Left forelimb (tissue), 1 donor: ENCODE measurements around the gene NOTUM.

Experiments used
- DNase-seq: peaks from one replicate; pipeline ENCODE4 v3.0.0-alpha.2; 2018; ENCODE audit warnings: low spot score

The NOTUM gene

DNA sequence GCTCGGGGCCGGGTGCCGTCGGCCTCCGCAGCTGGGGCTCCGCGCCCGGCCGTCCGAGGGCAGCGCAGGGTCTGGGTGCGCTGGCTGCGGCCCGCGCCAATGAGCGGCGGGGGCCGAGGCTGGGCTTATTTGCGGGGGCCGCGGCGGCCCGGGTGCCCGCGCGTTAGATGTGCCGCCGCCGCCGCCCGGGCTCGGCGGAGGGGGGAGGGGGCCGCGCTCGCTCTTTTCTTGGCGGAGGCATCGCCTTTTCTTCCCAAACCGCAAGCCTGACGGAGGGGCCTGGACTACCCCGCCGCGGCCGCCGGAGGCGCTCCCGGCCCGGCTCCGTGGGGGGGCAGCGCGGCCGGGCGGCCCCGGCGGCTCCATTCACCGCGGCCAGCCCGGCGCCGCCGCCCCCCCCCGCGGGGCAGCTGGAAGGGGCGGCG is at the start of gene NOTUM:
TSS of gene NOTUM (minus strand) at position 101 of the 425 bp plus-strand sequence. CDS start 278 bp downstream, outside the sequence.
- no peak for DNase-seq

DNA sequence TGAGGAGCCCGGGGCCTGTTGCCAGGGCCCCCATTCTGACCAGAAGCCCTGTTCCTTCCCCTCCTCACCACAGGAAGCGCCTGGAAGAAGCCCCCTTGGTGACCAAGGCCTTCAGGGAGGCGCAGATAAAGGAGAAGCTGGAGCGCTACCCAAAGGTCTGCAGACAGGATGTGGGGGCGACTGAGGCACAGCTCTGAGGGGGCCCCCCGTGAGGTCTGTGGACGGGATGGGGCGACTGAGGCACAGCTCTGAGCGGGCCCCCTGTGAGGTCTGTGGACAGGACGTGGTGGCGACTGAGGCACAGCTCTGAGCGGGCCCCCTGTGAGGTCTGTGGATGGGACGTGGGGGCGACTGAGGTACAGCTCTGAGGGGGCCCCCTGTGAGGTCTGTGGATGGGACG is 48.4 kb upstream of the NOTUM start:
- DNase-seq: no peak

DNA sequence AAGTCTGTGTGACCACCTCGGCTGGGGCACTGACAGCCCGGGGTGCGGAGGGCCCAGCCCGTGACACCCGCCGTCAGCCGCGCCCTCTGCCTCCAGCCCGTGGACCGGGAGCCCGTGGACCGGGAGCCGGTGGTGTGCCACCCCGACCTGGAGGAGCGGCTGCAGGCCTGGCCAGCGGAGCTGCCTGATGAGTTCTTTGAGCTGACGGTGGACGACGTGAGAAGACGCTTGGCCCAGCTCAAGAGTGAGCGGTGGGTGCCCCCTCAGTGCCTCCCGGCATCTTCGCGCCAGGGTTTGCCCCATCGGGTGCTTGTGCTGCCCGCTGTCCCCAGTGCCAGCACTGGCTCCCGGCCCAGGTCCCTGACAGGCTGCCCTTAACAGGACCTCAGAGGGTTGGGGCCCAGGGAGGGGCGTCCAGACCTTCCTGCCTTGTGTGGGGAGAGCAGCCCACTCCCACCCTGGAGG is 48.0 kb upstream of the NOTUM start:
- no peak for DNase-seq

DNA sequence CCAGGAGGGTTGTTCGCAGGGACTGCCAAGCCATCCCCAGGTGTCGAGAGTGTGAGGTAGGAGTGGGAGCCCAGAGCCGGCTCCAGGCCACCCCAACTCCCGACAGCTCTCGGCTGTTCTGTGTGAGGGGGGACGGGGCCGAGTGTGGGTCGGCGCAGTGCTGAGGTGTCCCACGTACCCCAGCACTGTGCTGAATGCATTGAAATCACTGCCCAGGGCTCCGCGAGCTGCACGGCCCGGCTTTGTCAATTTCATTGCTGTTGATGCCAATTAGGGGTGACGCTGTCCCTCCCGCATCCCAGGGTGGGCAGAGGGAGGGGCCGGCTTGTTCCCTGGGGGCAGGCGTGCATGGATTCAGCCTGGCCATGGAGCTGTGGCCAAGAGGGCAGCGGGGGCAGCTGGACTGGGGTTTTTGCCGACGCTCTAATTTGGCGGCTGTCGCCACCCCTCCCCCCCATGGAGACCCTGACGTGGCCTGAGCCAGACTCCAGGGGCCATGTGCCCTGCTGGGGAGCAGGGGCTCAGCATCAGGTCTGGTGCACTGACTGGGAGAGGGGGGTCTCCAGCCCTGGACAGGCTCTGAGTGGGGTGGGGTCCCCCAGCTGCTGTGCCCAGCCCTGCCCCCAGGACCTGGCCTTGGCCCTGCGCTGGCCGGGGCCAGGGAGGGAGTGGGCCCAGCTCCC is 47.4 kb upstream of the NOTUM start:
- no peak for DNase-seq

DNA sequence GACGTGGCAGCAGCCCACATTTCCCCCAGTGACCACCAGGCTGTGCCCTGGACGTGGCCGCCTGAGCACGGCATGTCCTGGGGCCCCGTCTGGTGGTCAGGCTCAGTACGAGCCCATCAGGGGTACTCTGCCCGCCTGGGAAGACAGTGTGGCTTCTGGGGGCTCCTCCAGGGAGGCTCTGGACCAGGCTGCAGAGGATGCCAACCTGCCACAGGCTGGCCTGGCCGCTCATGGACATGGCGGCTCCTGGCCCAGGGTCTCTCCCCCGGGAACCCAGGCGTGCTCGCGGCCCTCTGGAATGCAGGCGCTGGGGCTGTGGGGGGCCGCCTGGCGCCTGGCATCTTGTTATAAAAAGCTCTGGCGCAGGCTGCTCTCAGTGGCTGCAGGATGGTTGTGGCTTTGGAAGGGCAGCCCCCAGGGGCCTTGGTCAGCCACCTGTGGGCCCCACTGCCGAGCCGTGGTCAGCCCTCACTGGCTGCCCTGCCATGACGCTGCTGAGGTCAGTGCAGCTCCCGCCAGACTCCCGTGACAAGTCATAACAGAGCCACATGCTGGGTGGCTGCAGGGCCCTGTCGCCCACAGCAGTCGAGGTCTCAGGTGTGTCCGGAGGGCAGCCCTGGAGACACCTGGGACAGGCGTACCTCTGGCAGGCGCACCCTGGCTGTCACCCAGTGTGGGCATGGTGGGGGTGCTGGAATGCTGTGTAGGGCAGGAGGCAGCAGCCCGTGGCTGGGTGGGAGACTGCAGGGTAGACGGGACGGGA is 46.7 kb upstream of the NOTUM start:
- no peak for DNase-seq

DNA sequence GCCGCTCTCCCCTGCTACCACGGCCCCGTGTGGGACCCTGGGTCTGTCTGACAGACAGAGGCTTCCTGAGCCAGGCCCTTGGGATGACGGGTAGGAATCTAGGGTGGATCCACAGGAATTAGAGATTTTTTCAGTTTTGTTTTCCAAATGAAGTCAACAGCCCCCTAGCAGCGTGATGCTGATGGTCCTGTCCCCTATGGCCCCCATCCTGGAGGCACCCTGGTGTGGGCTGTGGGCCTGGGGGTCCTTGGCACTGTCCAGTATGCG is 46.2 kb upstream of the NOTUM start:
- no peak for DNase-seq

DNA sequence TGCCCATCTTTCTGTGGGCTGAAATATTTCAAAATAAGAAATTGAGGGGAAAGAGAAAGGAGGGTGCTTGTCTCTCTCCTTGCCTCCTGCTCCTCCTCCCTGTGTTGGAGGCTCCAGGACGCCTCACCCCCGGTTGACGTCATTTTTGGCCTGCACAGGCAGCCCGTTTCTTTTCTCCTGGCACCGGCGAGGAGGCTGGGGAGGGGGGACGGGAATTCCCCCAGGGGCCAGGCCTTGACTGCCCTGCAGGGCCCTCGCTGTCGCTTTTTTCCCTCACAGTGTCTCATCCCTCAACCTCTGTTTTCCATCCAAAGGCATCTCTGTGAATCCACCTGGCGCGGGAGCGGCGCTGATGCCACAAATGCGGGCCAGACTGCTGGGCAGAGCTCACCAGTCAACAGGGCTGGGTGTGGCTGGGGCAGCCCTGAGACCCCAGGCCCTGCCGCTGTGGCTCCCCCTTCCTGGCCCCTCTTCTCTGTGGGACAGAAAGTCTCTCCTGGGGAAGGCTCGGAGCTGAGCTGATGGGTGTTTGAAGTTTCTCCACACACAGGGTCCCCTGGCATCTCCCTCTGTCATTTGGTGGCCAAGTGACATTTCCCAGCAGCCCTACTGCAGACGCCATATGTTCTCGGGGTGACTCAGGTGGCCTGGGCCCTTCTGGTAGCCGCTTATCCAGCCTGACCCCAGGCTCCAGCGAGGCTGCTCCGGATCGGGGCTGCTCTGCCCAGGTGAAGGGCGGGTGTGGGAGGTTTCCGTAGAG is 45.7 kb upstream of the NOTUM start:
- DNase-seq: no peak

DNA sequence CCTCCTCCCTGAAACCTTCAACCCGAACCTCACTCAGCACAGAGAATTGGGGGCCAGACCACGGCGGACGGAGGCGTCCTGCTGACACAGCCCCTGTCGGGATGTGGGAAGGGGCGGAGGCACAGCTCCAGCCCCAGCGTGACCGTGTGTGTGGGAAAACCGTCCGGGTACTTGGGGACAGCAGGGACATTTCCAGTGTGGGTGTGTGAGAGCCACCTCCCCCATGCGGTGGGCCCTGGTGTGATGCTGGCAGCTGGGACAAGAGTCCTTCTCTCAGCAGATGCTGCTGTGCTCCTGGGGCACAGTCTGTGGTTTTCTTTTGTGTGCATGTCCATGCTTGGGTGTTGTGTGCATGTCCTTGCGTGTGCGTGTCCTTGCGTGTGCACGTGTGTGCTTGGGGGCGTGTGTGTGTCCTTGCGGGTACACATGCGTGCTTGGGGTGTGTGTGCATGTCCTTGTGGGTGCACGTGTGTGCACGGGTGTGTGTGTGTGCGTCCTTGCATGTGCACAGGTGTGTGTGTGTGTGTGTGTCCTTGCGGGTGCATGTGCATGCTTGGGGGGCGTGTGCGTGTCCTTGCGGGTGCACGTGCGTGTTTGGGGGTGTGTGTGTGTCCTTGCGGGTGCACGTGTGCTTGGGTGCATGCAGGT is 44.8 kb upstream of the NOTUM start:
- no peak for DNase-seq

DNA sequence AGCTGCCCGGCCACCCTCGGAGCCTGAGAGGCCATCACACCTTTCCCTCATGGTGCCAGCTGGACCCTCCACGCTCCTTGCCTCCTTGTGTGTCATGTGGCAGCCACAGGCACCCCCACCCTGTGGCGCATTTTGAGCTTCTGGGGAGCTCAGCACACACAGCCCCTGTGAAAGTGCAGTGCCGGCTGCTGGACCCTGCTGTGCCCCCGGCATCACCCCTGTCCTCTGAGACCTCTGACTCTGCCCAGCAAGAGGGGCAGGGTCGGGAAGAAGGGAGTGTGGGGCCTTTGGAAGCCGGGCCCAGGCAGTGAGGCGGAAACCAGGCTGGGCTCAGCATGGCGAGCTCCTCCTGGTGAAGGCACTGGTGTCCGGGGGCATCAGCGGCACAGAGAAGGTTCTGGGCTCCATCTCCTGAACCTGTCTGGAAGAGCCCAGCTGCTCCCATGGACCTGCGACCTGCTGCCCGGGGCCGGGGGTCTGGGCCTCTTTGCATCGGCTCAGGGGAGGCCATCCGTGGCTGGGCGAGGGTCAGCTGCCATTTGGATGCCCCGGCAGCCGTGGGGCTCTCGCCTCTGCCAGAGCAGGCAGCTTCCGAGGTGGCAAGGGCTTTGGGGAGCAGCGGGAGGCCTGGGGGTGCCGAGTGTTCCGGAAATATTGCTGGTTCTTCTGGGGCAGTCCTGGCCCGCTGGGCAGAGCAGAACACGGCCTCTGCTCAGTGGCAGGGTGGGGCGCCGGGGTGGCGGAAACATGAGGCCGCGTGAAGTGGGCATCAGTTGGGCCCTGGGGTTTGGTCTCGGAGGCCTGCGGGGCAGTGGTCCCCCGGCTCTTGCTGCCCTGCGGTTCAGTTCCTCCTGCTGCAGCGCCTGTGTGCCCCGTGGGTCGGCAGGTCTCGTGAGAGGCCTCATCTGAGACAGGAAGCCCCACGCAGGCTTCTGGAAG is 43.8 kb upstream of the NOTUM start:
- DNase-seq: no peak

DNA sequence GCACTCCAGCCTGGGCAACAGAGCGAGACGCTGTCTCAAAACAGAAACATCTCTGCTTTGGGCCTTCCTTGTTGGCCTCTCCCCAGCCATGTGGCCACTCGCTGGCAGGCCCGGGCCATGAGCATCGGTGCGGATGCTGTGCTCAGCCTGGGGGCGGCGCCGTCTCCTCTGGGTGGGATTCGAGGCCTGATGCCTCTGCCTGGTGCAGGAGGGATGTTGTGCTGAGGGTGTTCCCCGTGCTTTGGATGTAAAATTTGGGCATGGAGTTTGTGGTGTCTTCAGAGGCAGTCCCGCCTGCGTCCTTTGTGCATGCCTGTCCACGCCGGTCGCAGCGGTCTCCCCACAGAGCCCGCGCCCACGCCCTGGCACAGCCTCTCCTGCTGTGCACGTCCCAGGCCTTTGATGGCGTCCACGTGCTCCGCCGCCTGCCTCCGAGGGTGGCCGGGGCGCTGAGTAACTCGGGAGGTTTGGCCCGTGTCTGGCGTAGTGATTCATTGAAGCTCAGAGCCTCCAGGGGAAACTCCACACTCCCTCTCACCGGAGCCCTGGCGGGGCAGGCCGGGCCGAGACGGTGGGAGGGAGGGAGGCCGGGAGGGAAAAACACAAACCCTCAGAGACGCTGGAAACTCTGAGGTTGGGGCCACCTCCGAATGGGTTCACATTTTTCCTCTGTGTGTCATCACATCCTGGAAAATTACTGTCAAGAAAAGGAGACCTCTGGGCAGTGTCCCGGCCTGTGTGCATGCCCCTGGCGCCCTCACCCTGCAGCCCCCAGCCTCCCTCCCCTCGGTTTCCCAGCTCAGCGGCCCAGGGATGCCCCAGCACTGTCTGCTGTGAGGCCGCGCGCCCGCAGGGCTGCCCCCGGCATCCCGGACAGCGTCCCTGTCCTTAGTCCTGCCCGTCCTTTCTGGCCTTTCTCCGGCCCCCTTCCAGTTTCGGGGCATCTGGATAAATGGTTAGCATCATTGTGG is 42.7 kb upstream of the NOTUM start:
- no peak for DNase-seq

DNA sequence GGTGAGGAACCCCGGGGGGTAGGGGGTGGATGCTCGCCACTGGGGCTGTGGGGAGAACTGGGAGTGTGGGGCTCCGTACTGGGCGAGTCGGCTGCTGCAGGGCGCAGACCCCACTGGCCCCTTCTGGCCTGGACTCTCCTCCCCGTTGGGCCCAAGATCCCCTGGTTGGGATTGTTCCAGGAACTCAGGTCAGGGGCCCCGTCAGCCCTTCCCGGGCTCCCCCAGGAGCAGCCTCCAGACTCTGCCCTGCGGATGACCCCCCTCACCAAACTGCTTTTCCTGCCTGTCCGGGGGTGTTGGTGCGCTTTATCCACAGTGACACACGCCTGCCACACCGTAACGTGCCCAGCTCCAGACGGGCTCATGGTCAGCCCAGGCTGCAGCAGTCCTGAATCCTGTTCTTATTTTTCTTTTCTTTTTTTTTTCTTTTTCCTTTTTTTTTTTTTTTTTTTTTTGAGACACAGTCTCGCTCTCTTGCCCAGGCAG is 40.6 kb upstream of the NOTUM start:
- no peak for DNase-seq

DNA sequence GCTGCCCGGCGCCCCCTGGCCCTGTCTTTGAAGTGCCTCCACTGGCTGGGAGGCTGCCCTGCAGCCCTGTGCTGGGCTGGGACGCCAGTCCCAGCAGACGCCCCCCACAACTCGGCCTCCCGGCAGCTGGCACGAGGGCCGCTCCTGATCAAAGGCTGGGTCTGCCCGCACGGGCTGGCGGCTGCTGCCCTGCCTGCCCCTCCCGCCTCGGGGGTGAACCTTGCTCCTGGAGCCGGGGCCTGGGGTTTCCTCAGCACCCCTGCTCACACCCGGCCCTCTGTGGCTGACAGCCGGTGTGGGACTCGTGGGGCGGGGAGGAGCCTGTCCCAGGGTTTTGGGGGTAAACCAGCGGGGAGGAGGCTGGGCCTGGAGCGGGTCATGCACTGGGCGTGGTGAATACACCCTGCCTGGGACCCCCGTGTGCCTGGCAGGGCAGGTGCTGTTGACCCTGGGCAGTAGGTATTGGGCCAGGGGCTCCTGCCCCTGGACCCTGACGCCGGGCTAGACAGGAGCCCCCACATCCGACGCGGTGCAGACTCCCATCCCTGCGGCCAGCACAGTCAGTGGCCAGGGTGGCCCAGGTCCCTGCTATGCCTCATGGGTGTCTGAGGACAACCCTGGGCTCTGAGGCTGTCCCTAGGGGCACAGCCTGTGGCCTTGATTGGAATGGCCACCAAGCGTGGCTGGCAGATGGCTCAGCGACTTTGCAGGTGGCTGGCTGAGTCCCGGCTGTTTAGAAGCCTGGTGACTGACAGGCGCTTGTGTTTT is 40.0 kb upstream of the NOTUM start:
- DNase-seq: no peak

DNA sequence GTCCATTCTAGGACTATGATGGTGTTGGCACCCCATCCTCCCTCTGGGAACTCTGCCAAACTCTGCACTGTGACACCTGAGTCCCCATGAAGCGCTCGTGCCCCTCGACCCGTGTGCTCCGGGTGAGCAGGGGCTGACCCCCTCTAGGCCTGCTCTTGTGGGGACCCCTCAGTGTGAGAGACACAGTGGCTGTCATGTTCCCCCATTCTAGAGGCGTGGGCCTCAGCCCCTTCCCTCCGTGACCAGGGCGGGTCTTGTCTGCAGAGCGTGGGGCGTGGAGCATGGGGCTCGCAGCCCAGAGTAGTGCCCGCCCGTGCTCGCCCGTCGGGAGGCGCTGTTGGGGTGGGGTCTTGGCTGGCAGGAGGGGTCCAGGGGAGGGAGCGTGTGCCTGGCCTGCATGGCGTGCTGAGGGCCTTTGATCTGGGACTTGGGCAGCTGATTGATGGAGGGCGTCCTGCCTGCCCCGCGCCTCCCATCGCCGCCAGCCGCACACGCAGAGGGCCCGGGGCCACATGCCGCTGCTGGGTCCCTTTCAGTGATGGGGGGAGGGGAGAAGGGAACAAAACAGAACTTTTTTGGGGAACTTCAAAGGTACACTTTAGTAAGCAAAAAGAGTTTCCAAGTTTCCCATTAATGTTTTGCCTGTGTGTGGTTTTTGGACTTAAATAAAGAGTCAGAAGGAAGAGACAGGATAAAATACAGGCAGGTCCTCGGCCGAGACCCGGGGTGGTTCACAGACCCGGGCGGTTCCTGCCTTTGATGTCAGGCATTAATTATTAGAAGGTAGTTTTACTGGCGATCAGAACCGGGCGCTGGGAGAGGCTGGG is 39.2 kb upstream of the NOTUM start:
- no peak for DNase-seq

DNA sequence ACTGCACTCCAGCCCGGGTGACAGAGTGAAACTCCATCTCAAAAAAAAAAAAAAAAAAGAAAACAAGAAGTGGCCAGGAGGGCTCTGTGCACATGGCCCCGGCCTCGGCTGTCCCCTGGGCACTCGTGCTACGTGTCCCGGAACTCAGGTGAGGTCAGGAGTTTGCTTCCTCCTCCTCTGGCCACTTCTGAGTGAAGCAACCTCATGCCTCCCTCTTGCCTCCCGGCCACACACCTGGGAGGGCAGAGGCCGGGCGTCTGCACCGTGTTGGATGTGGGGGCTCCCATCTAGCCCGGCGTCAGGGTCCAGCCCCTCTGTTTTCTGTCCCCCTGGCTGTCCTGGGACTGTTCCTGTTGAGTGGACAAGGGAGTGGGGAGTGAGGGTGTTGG is 38.6 kb upstream of the NOTUM start:
- no peak for DNase-seq

DNA sequence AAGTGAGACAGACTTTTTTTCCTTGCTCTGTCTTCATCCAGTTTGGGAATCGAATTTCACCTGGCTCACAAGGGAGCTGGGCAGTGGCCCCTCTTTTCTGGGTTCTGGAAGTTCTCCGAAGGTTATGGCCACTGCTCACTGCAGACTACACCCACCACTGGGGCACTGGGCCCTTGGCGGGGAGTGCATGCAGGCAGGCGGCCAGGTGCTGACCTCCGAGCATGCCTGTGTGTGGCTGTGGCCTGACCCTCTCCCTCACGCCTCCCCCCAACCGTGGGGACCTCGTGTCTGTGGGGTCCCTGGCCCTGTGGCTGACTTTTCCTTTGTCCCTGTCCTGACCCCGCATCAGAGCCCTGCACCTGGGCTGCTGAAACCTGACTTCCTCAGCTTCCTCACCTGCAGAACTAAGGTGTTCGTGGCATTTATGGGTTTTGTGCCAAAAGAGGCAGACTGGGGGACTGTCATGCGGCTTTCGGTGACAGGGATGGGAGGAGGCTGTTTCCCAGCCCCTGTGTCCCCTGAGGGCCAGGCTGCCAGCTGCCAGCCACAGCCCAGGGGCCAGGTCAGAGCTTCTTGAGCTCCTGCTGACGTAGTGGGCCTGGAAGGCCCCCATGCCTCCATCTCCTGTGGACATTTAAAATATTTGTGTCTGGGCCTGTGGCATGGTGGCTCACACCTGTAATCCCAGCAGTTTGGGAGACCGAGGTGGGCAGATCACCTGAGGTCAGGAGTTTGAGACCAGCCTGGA is 37.9 kb upstream of the NOTUM start:
- no peak for DNase-seq

DNA sequence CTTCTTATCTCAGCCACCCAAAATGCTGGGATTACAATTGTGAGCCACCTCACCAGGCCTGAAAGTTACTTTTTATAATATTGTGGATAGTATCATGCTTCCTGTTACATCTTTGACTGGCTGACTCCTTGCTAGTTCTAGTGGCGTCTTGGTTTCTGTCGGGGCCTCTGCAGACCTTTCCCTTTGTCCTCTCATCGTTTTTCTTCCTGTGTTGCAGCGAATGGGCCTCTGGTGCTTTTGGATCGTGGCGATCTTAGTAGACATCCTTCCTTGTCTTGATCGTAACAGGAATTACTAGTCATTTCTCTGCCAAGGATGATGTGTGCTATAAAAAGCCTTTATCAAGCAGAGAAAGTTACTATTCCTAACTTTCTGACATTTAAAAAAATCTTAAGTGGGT is 37.2 kb upstream of the NOTUM start:
- no peak for DNase-seq

DNA sequence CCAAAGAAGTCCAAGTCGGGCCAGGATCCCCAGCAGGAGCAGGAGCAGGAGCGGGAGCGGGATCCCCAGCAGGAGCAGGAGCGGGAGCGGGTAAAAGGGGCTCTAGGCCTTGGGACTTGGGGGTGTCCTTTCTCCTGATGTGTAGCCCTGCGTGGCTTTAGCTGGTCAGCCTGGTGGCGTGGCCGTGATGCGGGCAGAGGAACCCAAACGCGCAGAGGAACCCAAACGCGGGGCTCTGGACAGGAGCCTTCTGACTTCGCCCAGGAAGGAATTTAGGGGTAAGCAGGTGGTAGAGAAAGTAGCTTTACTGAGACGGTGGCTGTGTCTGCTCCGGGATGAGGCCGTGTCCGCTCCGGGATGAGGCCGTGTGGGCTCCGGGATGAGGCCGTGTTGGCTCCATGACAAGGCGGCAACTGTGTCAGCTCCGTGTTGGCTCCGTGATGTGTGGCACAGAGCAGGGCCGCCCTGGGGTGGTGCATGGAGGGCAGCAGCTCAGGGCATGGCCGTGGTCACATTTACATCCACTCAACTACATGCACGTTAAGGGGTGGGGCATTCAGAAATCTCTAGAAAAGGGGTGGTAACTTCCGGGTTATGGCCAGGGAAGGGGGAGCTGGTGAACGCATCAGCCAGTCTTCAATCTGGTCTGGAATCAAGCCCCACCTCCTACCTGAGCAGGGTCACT is 35.9 kb upstream of the NOTUM start:
- no peak for DNase-seq
